H9 (cell line): ENCODE results near the gene STN1. TPM values are rescaled to one million over a fixed set of nuclear protein-coding genes. Genes with fewer than 3 reads are reported as not detected.

Experiments used
- DNase-seq: peaks from one replicate; pipeline ENCODE4 v3.0.0-alpha.2; 2017
- H2AFZ ChIP-seq: one replicate; pipeline ENCODE4 v1.6.1; 2013; ENCODE audit warnings: mild to moderate bottlenecking, low read length, control low read depth, moderate library complexity
- H2AK5ac ChIP-seq: 2 replicates; pipeline ENCODE4 v1.6.1; 2013; ENCODE audit warnings: low read length, control low read depth, mixed read lengths; ENCODE audit not compliant: insufficient read length
- H2BK120ac ChIP-seq: one replicate; pipeline ENCODE4 v1.6.1; 2013; ENCODE audit warnings: low read depth, mild to moderate bottlenecking, low read length, control low read depth, inconsistent platforms; ENCODE audit not compliant: poor library complexity, severe bottlenecking
- H2BK12ac ChIP-seq: 2 replicates; pipeline ENCODE4 v1.6.1; 2013; ENCODE audit warnings: low read length, control low read depth, mixed read lengths, low read depth; ENCODE audit not compliant: insufficient read length
- H2BK15ac ChIP-seq: 2 replicates; pipeline ENCODE4 v1.6.1; 2013; ENCODE audit warnings: low read depth, low read length, control low read depth
- H2BK20ac ChIP-seq: one replicate; pipeline ENCODE4 v1.6.1; 2013; ENCODE audit warnings: low read depth, mild to moderate bottlenecking, low read length, control low read depth, inconsistent platforms; ENCODE audit not compliant: poor library complexity, severe bottlenecking
- H2BK5ac ChIP-seq: 2 replicates; pipeline ENCODE4 v1.6.1; 2013; ENCODE audit warnings: low read length, control low read depth, mixed read lengths; ENCODE audit not compliant: insufficient read length
- H3K14ac ChIP-seq: 2 replicates; pipeline ENCODE4 v1.6.1; 2013; ENCODE audit warnings: low read length, control low read depth; ENCODE audit not compliant: insufficient read depth
- H3K18ac ChIP-seq: 2 replicates; pipeline ENCODE4 v1.6.1; 2013; ENCODE audit warnings: low read depth, mild to moderate bottlenecking, mixed read lengths, low read length, control low read depth; ENCODE audit not compliant: insufficient read length
- H3K23ac ChIP-seq: 2 replicates; pipeline ENCODE4 v1.6.1; 2013; ENCODE audit warnings: low read length, control low read depth, mixed read lengths, low read depth; ENCODE audit not compliant: insufficient read length
- H3K23me2 ChIP-seq: 2 replicates; pipeline ENCODE4 v1.6.1; 2013; ENCODE audit warnings: low read depth, mild to moderate bottlenecking, mixed read lengths, low read length, control low read depth; ENCODE audit not compliant: insufficient read length, poor library complexity, severe bottlenecking
- H3K27ac ChIP-seq: 2 replicates; pipeline ENCODE4 v1.5.1; 2013; ENCODE audit warnings: low read length, control low read depth, mixed read lengths, low read depth; ENCODE audit not compliant: insufficient read length
- H3K27me3 ChIP-seq: 2 replicates; pipeline ENCODE4 v1.6.1; 2013; ENCODE audit warnings: low read length, control low read depth, inconsistent platforms; ENCODE audit not compliant: insufficient read depth
- H3K4ac ChIP-seq: 2 replicates; pipeline ENCODE4 v1.6.1; 2013; ENCODE audit warnings: low read depth, mild to moderate bottlenecking, control low read depth, inconsistent platforms, low read length, moderate library complexity
- H3K4me1 ChIP-seq: 2 replicates; pipeline ENCODE4 v1.6.1; 2013; ENCODE audit warnings: low read length, control low read depth, inconsistent platforms; ENCODE audit not compliant: insufficient read depth
- H3K4me2 ChIP-seq: 2 replicates; pipeline ENCODE4 v1.6.1; 2013; ENCODE audit warnings: low read length, control low read depth, mixed read lengths; ENCODE audit not compliant: insufficient read length, insufficient read depth
- H3K56ac ChIP-seq: 2 replicates; pipeline ENCODE4 v1.6.1; 2013; ENCODE audit warnings: low read depth, mild to moderate bottlenecking, mixed read lengths, low read length, control low read depth; ENCODE audit not compliant: insufficient read length
- H3K79me1 ChIP-seq: 2 replicates; pipeline ENCODE4 v1.6.1; 2013; ENCODE audit warnings: low read depth, mild to moderate bottlenecking, moderate library complexity, low read length, control low read depth, inconsistent platforms; ENCODE audit not compliant: insufficient read depth, poor library complexity, severe bottlenecking
- H3K79me2 ChIP-seq: 2 replicates; pipeline ENCODE4 v1.6.1; 2013; ENCODE audit warnings: low read length, control low read depth, inconsistent platforms; ENCODE audit not compliant: insufficient read depth
- H3K9ac ChIP-seq: 2 replicates; pipeline ENCODE4 v1.6.1; 2013; ENCODE audit warnings: low read length, control low read depth, mixed read lengths; ENCODE audit not compliant: insufficient read length; ENCODE audit errors: extremely low read depth
- H3K9me3 ChIP-seq: one replicate; pipeline ENCODE4 v1.6.1; 2013; ENCODE audit warnings: low read depth, low read length, inconsistent platforms; ENCODE audit not compliant: control insufficient read depth
- H3T11ph ChIP-seq: one replicate; pipeline ENCODE4 v1.6.1; 2013; ENCODE audit warnings: mild to moderate bottlenecking, low read length, control low read depth, inconsistent platforms
- H4K20me1 ChIP-seq: one replicate; pipeline ENCODE4 v1.6.1; 2013; ENCODE audit not compliant: control insufficient read depth, insufficient read length, insufficient read depth
- H4K5ac ChIP-seq: 2 replicates; pipeline ENCODE4 v1.6.1; 2013; ENCODE audit warnings: low read depth, mild to moderate bottlenecking, mixed read lengths, low read length, control low read depth; ENCODE audit not compliant: insufficient read length
- H4K8ac ChIP-seq: replicated peaks from 2 replicates; pipeline ENCODE4 v1.6.1; 2013; ENCODE audit warnings: low read length, control low read depth, mixed read lengths, low read depth; ENCODE audit not compliant: insufficient read length
- H4K91ac ChIP-seq: 2 replicates; pipeline ENCODE4 v1.6.1; 2013; ENCODE audit warnings: low read depth, mild to moderate bottlenecking, moderate library complexity, mixed read lengths, low read length, control low read depth; ENCODE audit not compliant: insufficient read length
- H3K27ac Mint-ChIP-seq, 3 experiments: 2 replicates in 2 of 3; 3 replicates in 1 of 3; pipeline ENCODE4 v1.8.0; 2020 to 2021; ENCODE audit warnings: mixed read lengths in 3 of 3, mild to moderate bottlenecking in 1 of 3, moderate library complexity in 1 of 3
- H3K27me3 Mint-ChIP-seq: 2 replicates; pipeline ENCODE4 v1.8.0; 2021; ENCODE audit warnings: low read depth, mild to moderate bottlenecking, moderate library complexity, mixed read lengths
- H3K36me3 Mint-ChIP-seq, 3 experiments: 2 replicates in 2 of 3; 3 replicates in 1 of 3; pipeline ENCODE4 v1.8.0; 2020 to 2021; ENCODE audit warnings: low read depth in 3 of 3, mixed read lengths in 3 of 3; ENCODE audit not compliant: insufficient read depth in 1 of 3
- H3K4me1 Mint-ChIP-seq, 2 experiments: 2 replicates each; pipeline ENCODE4 v1.8.0; 2020; ENCODE audit warnings: mixed read lengths in 2 of 2
- H3K4me3 Mint-ChIP-seq, 2 experiments: 2 replicates in 1 of 2; 3 replicates in 1 of 2; pipeline ENCODE4 v1.8.0; 2020 to 2021; ENCODE audit warnings: mild to moderate bottlenecking in 2 of 2, mixed read lengths in 2 of 2, moderate library complexity in 1 of 2
- H3K9me3 Mint-ChIP-seq, 2 experiments: 2 replicates in 1 of 2; 3 replicates in 1 of 2; pipeline ENCODE4 v1.8.0; 2020; ENCODE audit warnings: mild to moderate bottlenecking in 2 of 2, mixed read lengths in 2 of 2, moderate library complexity in 1 of 2
- CTCF ChIP-seq: fragments of 200-600 bp; sonication (generic); conservative IDR thresholded peaks from 3 replicates; pipeline ENCODE4 v1.8.0; 2021; ENCODE audit warnings: antibody characterized with exemption, mild to moderate bottlenecking
- WGBS: extraction: QIAGEN DNeasy Blood & Tissue Kit; methylation state at CpG from one replicate; pipeline ENCODE4 v1.1.7; 2013; ENCODE audit warnings: missing lambda C conversion rate, low lambda C conversion rate, mixed read lengths; ENCODE audit not compliant: insufficient read length; ENCODE audit errors: extremely low coverage; 5-methylcytosine and 5-hydroxymethylcytosine counted together
- total RNA-seq: library from RNA; stranded (reverse); gene quantifications from 2 replicates; pipeline ENCODE4 v1.2.1, GENCODE V29; 2021

The STN1 gene
- total RNA-seq, 1 experiment from 2014 or later: 11.3 TPM

- peaks cover 20 to 26% of the 10 kb centered on the region in 2 experiments for H3K4me1 Mint-ChIP-seq
- H3K23me2 ChIP-seq: peaks cover 16% of the 10 kb centered on the region
Measured at GRCh38 chr10:103851261-103851660, 66.7 kb downstream of the STN1 start.

More at GRCh38 chr10:103851261-103851660, 66.7 kb downstream of the STN1 start:
- Histone ChIP-seq H2BK5ac (no peak overlapping the region), H3K4me1 (no peaks in the 10 kb centered on the region), H4K5ac (no peak overlapping the region), H3T11ph (no peak overlapping the region), H4K91ac (no peak overlapping the region), H3K79me2 (no peaks in the 10 kb centered on the region), H2AK5ac (no peak overlapping the region), H3K27ac (no peak overlapping the region), H3K14ac (no peak overlapping the region), H3K4me2 (no peak overlapping the region), H3K56ac (no peak overlapping the region), H3K9me3 (no peaks in the 10 kb centered on the region), H2AFZ (no peak overlapping the region), H3K4ac (no peak overlapping the region), H2BK12ac (no peak overlapping the region), H4K8ac (no peak overlapping the region), H2BK20ac (no peak overlapping the region), H3K79me1 (no peaks in the 10 kb centered on the region), H3K27me3 (no peaks in the 10 kb centered on the region; the same call in 1 of the 2 replicates), H3K9ac (no peak overlapping the region), H2BK120ac (no peak overlapping the region), H3K23ac (no peak overlapping the region), H3K18ac (no peak overlapping the region), H2BK15ac (no peak overlapping the region), H4K20me1 (no peaks in the 10 kb centered on the region)
- H3K27me3 Mint-ChIP-seq: peaks cover 37% of the 10 kb centered on the region
- no peaks in the 10 kb centered on the region; a peak in 1 of 5 replicates for H3K9me3 Mint-ChIP-seq
- DNase-seq: no peak
- no peak overlapping the region for H3K27ac Mint-ChIP-seq
- no peak for TF ChIP-seq CTCF
- H3K36me3 Mint-ChIP-seq: no peaks in the 10 kb centered on the region; a peak in 1 of 7 replicates
- H3K4me3 Mint-ChIP-seq: no peak overlapping the region
- WGBS: no CpG with 5 or more reads among the region's 4 CpGs
